IPS-11a (cell line): ENCODE data around the gene KIT.

ENCODE experiments used
- H3K4me3 ChIP-seq: one replicate; pipeline ENCODE4 v1.5.1; 2013; ENCODE audit warnings: low read depth, low read length, control low read depth

The KIT gene

GRCh38 chr4:54741202-54741601 lies 83.4 kb downstream of the KIT start:
- H3K4me3 ChIP-seq, result no peak overlapping the region

- no peak overlapping the region for H3K4me3 ChIP-seq
These were observed 85.1 kb downstream of the KIT start for GRCh38 chr4:54742636-54743399.

- no peak overlapping the region for H3K4me3 ChIP-seq
These were observed 85.8 kb downstream of the KIT start for GRCh38 chr4:54743562-54743961.

GRCh38 chr4:54744487-54744886 lies 86.7 kb downstream of the KIT start:
- no peak overlapping the region for H3K4me3 ChIP-seq

GRCh38 chr4:54745031-54745770 lies 87.4 kb downstream of the KIT start:
- H3K4me3 ChIP-seq, result no peak overlapping the region

GRCh38 chr4:54746218-54746617 lies 88.5 kb downstream of the KIT start:
- no peak overlapping the region for H3K4me3 ChIP-seq

GRCh38 chr4:54750341-54750740 lies 92.6 kb downstream of the KIT start:
- H3K4me3 ChIP-seq, result no peak overlapping the region

GRCh38 chr4:54754394-54754793 lies 96.6 kb downstream of the KIT start:
- no peak overlapping the region for H3K4me3 ChIP-seq

GRCh38 chr4:54764476-54764875 lies 106.7 kb downstream of the KIT start:
- no peak overlapping the region for H3K4me3 ChIP-seq

GRCh38 chr4:54767376-54767775 lies 109.6 kb downstream of the KIT start:
- H3K4me3 ChIP-seq, result no peak overlapping the region

- H3K4me3 ChIP-seq, result no peak overlapping the region
These were observed 115.3 kb downstream of the KIT start for GRCh38 chr4:54773022-54773421.

GRCh38 chr4:54779036-54779435 lies 121.3 kb downstream of the KIT start:
- no peak overlapping the region for H3K4me3 ChIP-seq

- no peak overlapping the region for H3K4me3 ChIP-seq
These were observed 121.9 kb downstream of the KIT start for GRCh38 chr4:54779476-54780148.

GRCh38 chr4:54780149-54780495 lies 122.4 kb downstream of the KIT start:
- no peak overlapping the region for H3K4me3 ChIP-seq

GRCh38 chr4:54781756-54782155 lies 124.0 kb downstream of the KIT start:
- H3K4me3 ChIP-seq, result no peak overlapping the region

- no peak overlapping the region for H3K4me3 ChIP-seq
These were observed 125.8 kb downstream of the KIT start for GRCh38 chr4:54783402-54784110.

- H3K4me3 ChIP-seq, result no peak overlapping the region
These were observed 126.5 kb downstream of the KIT start for GRCh38 chr4:54784161-54784671.
